HG03442 (cell line): Measurements from ENCODE around the gene GTF2B.
"Not testable (repeated sequence)": the region's sequence is repeated elsewhere in the genome, so short reads cannot be mapped to it uniquely, and the experiment has no call there.

Source experiments
- ATAC-seq: cut with Tn5 transposase; IDR thresholded peaks from one replicate; pipeline ENCODE4 v1.9.1; 2021; ENCODE audit warnings: mild to moderate bottlenecking, moderate library complexity; ENCODE audit not compliant: unreplicated experiment

GTF2B gene

DNA sequence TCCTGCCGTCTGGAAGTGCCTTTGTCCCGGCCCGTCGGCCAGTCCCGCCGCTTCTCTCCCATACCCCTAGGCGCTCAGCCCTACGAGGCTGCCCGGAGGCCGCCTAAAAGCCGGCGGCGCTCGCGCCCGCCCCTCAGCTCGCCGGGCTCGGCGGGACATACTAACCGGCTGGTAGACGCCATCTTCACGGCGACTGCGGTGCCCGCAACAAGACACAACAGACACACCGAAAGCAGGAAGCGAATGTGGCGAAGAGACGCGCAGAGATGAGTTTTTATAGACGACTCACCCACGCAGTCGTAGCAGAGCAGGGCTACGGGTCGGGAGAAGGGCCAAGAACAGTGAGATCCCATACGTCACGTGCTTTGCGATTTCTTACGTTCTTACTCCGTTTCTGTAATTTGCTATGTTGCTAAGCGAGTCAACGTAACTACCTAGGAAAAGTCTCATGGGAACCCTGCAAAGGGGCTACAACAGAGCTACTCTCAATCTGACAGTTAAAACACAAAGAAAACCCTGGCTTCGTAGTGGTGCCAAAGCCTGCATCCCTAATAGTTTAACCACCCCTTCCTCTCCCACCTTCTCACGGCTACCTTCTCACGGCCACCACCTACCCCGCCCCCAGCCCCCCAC, at the start of gene GTF2B:
Gene GTF2B, minus strand, starts transcription at position 250 of the 633 bp plus-strand sequence. Its CDS starts 68 bp downstream, at position 182.
- peak; percentile 93 for ATAC-seq

GRCh38 chr1:88938528-88938927, 47.2 kb upstream of the GTF2B start:
- not testable (repeated sequence) for ATAC-seq

DNA sequence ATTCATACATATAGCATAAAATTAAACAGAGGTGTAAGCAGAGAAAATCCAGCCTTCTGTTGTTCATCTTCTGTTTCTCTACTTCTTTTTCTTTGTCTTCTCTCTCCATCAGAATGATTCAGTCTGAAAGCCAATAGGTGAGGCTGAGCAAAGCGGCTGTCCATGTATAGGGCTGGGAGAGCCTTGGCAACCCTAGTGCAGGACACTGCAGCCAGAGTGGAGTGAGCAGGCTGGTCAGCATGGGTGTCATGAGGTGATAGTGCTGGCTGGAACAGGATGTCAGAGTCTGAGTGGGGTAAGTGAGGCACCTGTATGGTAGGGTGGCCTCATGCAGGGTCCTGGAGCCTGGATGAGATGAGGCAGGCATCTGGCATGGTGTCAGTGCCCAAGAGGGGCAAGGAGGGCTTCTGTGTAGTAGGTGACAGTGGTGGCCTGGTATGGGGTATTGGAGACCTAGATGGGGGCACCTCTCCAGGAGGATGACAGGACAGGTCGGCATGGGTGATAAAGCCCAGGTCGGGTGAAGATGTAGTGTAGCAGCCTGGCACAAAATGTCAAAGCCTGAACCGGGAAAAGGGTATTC, 45.5 kb upstream of the GTF2B start:
- ATAC-seq, result no peak

- ATAC-seq, result no peak
These were observed 44.8 kb upstream of the GTF2B start for GRCh38 chr1:88936223-88936523.

GRCh38 chr1:88935522-88936222, 44.3 kb upstream of the GTF2B start:
- no peak for ATAC-seq

GRCh38 chr1:88930176-88930575, 38.8 kb upstream of the GTF2B start:
- ATAC-seq, result not testable (repeated sequence)

- ATAC-seq, result no peak
These were observed 31.9 kb upstream of the GTF2B start for GRCh38 chr1:88923224-88923623.

- no peak for ATAC-seq
These were observed 30.8 kb upstream of the GTF2B start for GRCh38 chr1:88922214-88922613.

- no peak for ATAC-seq
These were observed 29.5 kb upstream of the GTF2B start for GRCh38 chr1:88920845-88921244.

DNA sequence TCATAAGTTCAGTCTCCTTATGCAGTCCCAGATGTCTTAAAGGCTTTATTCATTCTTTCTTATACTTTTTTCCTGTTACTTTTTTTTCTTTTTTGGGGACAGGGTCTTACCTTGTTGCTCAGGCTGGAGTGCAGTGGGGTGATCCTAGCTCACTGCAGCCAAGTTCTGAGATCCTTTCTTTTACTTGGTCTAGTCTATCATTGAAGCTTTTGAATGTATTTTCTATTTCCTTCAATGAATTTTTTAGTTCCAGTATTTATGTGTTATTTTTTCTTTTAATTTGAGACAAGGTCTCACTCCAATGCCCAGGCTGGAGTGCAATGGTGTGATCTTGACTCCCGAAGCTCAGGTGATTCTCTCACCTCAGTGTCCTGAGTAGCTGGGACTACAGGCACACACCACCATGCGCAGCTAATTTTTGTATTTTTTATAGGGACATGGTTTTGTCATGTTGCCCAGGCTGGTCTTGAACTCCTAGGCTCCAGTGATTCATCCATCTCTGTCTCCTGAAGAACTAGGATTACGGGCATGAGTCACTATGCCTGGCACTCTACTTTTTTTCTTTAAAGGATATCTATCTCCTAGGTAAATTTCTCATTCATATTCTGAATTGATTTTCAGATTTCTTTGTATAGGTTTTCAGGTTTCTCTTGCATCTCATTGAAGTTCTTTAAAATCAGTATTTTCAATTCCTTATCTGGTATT, 26.1 kb upstream of the GTF2B start:
- ATAC-seq, result no peak

DNA sequence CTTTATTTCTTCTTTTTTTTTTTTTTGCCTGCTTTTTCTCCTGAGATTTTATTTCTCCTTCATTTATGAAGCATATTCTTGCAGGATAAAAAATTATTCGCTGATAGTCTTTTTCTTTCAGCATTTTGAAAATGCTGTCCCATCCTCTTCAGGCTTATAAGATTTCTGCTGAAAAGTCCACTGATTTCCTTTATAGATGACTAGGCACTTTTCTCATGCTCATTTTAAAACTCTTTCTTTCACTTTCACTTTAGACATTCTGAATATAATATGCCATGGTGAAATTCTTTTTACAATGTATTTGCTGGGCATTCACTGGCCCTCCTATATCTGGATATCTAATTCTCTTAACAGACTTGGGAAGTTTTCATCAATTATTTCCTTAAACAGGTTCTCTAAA, 25.5 kb upstream of the GTF2B start:
- ATAC-seq, result no peak

DNA sequence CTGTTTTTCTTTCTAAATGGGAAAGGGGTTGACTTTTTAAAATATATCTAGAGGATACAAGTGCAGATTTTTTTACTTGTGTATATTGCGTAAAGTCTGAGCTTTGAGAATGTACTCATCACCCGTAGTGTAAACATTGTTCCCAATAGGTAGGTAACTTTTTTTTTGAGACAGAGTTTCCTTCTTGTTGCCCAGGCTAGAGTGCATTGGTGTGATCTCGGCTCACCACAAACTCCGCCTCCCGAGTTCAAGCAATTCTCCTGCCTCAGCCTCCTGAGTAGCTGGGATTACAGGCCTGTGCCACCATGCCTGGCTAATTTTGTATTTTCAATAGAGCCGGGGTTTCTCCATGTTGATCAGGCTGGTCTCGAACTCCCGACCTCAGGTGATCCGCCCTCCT, 20.4 kb upstream of the GTF2B start:
- not testable (repeated sequence) for ATAC-seq

GRCh38 chr1:88911161-88911560, 19.8 kb upstream of the GTF2B start:
- no peak for ATAC-seq

DNA sequence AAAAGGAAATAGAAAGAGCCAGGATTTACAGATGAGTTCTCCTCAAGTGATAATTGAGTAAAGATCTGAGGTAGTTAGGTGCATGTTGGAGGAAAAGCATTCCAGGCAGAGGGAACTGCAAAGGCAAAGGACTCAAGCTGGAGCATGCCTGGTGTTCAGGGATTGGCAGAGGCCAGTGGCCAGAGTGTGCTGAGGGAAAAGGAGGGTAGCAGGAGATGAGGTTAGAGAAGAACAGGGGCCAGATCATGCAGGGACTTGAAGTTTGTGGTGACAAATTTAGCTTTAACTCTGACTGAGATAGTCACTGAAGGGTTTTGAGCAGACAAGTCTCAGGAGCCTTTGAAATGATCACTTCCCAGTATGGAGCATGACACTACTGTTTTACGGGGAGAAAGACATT, 19.0 kb upstream of the GTF2B start:
- ATAC-seq, result no peak

DNA sequence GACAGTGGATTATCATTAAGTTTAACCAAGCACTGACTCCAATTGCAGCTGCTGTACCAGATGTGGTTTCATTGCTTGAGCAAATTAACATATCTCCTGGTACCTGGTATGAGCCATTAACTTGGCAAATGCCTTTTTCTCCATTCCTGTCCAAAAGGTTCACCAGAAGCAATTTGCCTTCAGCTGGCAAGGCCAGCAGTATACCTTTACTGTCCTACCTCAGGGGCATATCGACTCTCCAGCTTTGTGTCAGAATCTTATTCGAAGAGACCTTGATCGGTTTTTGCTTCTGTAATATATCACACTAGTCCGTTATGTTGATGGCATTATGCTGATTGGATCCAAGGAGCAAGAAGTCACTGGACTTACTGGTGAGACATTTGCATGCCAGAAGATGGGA, 9.5 kb upstream of the GTF2B start:
- no peak for ATAC-seq

GRCh38 chr1:88897070-88897730, 5.8 kb upstream of the GTF2B start:
- ATAC-seq, result no peak

DNA sequence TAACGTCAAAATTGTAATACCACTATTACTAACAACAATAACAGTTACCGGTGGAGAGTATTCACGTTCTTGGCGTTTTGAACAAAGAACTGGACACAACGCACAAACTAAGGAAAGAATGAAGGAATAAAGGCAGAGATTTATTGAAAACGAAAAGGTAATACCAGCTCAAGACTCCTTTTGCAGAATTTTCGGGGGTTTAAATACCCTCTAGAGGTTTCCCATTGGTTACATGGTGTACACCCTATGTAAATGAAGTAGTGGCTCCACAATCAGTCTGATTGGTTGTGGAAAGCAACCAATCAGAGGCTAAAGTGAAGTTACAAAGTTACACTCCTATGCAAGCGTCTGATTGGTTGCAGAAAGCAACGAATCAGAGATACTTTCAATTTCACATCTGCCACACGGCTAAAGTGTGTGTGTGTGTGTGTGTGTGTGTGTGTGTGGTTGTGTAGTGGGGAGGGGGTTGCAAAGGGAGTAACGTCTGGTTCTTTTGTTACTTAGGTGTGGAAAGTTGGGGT, 1.1 kb upstream of the GTF2B start:
- no peak for ATAC-seq

- ATAC-seq, result no peak
These were observed 579 bp upstream of the GTF2B start for GRCh38 chr1:88891951-88892340.

DNA sequence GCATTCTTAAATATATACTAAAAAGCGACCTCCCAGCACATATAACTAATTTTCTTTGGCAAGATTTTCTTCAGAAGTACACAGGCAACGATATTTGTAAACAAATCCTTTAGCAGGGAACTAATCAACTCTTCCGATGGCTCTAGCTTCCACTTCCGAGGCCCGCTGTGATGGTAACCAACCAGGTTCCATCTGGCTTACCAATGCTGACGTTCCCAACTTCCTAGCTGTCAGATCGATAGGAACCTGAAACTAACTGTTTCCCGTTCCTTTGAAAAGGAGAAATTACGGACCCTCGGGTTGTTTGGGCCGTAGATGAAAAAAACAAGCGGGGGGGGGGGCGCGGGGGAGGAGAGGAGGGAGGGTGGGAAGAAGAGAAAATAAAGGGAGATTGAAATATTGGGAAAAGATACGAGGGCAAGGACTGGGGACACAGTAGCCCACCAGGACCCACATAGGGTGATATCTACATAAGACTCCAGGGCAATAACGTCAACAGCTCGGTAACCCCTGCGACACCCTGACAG, 513 bp downstream of the GTF2B start:
- no peak for ATAC-seq

DNA sequence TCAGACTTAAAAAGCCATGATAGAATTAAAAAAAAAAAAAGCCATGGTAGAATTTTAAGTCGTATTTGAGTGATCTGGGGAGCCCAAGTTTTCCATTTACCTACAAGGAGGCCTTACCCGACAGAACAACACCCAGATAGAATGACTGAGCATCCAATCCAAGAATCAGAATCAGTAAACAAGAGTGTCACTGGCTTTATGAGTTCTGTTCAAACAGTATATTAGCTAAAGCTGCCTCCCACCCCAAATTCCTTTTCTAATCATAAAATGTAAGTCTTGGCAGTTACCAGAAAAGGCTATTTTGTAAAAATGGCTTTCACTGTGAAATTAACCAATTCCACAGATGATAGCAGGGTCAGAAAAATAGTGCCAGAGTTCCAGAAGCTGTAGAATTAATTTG, 1.2 kb downstream of the GTF2B start:
- ATAC-seq, result no peak

DNA sequence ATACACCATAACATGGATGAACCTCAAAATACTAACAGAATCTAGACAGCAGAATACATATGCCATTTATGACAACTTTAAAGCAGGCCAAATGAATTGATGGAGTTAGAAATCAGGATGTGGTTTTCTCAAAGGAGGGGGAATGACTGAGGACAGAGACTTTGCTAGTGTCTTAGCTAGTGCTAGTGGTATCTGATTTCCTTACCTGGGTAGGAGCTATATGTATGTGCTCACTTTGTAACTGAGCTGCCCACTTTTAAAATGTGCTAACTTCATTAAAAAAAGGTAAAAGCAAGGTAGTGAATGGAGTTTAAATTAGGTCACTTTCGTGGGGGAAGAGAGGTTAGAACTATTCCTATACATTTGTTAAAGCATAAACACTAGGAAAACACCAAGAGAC, 2.6 kb downstream of the GTF2B start:
- ATAC-seq, result no peak
